Breast epithelium (tissue), 4 donors: Measurements from ENCODE around the gene ADGRL4. TPM values are rescaled to one million over a fixed set of nuclear protein-coding genes. Genes with fewer than 3 reads are reported as not detected.

Experiments
- DNase-seq, 2 donors: peaks; one replicate each; pipeline ENCODE4 v3.0.0-alpha.2; 2019; ENCODE audit warnings: low spot score in 2 of 2
- H3K27ac ChIP-seq, 2 donors: fragments of 200-600 bp; sonication (generic) in 1 of 2; one replicate each; pipeline ENCODE4 v1.5.1; 2016 to 2019; ENCODE audit warnings: mild to moderate bottlenecking in 1 of 2
- H3K27me3 ChIP-seq, 2 donors: fragments of 200-600 bp; sonication (generic) in 1 of 2; one replicate each; pipeline versions ENCODE4 v1.5.1 to v1.6.0; 2017 to 2019; ENCODE audit warnings: control low read depth in 1 of 2, mild to moderate bottlenecking in 1 of 2
- H3K36me3 ChIP-seq: fragments of 200-600 bp; one replicate; pipeline ENCODE4 v1.5.1; 2019
- H3K4me1 ChIP-seq, 2 donors: fragments of 200-600 bp; sonication (generic); one replicate each; pipeline ENCODE4 v1.5.1; 2016 to 2019; ENCODE audit warnings: control low read depth in 1 of 2
- H3K4me3 ChIP-seq, 3 donors: fragments of 200-600 bp; sonication (generic); 1 replicate in 2 of 3; 2 replicates in 1 of 3; pipeline ENCODE4 v1.5.1; 2016 to 2019; ENCODE audit warnings: mild to moderate bottlenecking in 3 of 3, moderate library complexity in 2 of 3
- H3K9me3 ChIP-seq, 2 donors: fragments of 200-600 bp; sonication (generic) in 1 of 2; one replicate each; pipeline ENCODE4 v1.5.1; 2016 to 2019; ENCODE audit warnings: control low read depth in 1 of 2
- CTCF ChIP-seq, 3 donors: fragments of 450-650 bp; IDR thresholded peaks; one replicate each; pipeline ENCODE4 v1.5.1; 2016 to 2017; ENCODE audit warnings: antibody characterized with exemption in 3 of 3, mild to moderate bottlenecking in 3 of 3, moderate library complexity in 3 of 3
- POLR2A ChIP-seq: fragments of 450-650 bp; IDR thresholded peaks from one replicate; pipeline ENCODE4 v1.6.1; 2016; ENCODE audit warnings: antibody characterized with exemption, mild to moderate bottlenecking, moderate library complexity
- POLR2AphosphoS5 ChIP-seq, 3 donors: sonication (generic); formaldehyde crosslinking; IDR thresholded peaks; one replicate each; pipeline ENCODE4 v1.6.1; 2017; ENCODE audit warnings: antibody characterized with exemption in 3 of 3
- intact Hi-C: fragments of 100-400 bp; cut with DNase I; formaldehyde crosslinking; loops from one replicate; pipeline ENCODE4 v1.15.1; 2023; ENCODE audit warnings: low total_unique reads
- total RNA-seq, 3 donors: library from RNA; depleted of rRNA; stranded (reverse); fragments of >200 nt; gene quantifications; one replicate each; pipeline ENCODE4 v1.1.0, GENCODE V29; 2016

Gene ADGRL4
- total RNA-seq, 3 donors from 2014 or later: 21.2 to 74.4 (median 43.4) TPM

DNA sequence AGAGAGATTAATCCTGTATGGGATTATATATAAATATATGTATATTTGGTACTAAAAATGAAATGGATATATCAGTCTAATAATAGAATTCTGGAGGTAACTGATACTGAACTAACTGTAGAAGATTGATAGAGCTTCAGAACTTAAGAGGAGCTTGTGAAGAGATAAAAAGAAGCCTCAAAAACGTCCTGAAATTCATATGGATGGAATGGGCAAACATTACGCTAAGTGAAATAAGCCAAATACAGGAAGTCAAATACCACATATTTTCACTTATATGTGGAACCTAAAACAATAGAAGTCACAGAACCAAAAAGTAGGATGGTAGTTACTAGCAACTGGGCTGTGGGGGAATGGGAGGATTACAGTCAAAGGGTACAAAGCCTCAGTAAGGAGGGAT, 36.0 kb upstream of the ADGRL4 start:
- Histone ChIP-seq H3K4me1 (no peaks in the 10 kb centered on the region), H3K4me3 (no peak overlapping the region), H3K36me3 (no peaks in the 10 kb centered on the region), H3K27me3 (no peaks in the 10 kb centered on the region), H3K27ac (no peak overlapping the region), H3K9me3 (no peaks in the 10 kb centered on the region)
- intact Hi-C loops: no loop called here
- TF ChIP-seq POLR2AphosphoS5 (IDR thresholded peaks at IDR 0.05) (no peak), CTCF (IDR thresholded peaks at IDR 0.05) (no peak), POLR2A (no peak)
- no peak for DNase-seq

- no peak for DNase-seq
- peaks cover 2 to 4% of the 10 kb centered on the region in 2 donors for H3K9me3 ChIP-seq
- no peaks in the 10 kb centered on the region for H3K36me3 ChIP-seq
- no peaks in the 10 kb centered on the region for H3K27me3 ChIP-seq
- intact Hi-C loops: no loop called here
- H3K4me1 ChIP-seq: no peaks in the 10 kb centered on the region
- no peak overlapping the region for H3K4me3 ChIP-seq
- TF ChIP-seq POLR2AphosphoS5 (IDR thresholded peaks at IDR 0.05): no peak
- TF ChIP-seq CTCF (IDR thresholded peaks at IDR 0.05): no peak
- no peak for TF ChIP-seq POLR2A
- H3K27ac ChIP-seq: no peak overlapping the region
Observed at GRCh38 chr1:79042117-79042516, 35.6 kb upstream of the ADGRL4 start.

GRCh38 chr1:79041666-79042065, 35.1 kb upstream of the ADGRL4 start:
- peaks cover 5 to 8% of the 10 kb centered on the region in 2 donors for H3K9me3 ChIP-seq
- no peaks in the 10 kb centered on the region for H3K4me1 ChIP-seq
- no peak overlapping the region for H3K27ac ChIP-seq
- intact Hi-C loops: no loop called here
- no peaks in the 10 kb centered on the region for H3K27me3 ChIP-seq
- TF ChIP-seq POLR2A (no peak), POLR2AphosphoS5 (IDR thresholded peaks at IDR 0.05) (no peak), CTCF (IDR thresholded peaks at IDR 0.05) (no peak)
- DNase-seq: no peak
- no peaks in the 10 kb centered on the region for H3K36me3 ChIP-seq
- H3K4me3 ChIP-seq: no peak overlapping the region

DNA sequence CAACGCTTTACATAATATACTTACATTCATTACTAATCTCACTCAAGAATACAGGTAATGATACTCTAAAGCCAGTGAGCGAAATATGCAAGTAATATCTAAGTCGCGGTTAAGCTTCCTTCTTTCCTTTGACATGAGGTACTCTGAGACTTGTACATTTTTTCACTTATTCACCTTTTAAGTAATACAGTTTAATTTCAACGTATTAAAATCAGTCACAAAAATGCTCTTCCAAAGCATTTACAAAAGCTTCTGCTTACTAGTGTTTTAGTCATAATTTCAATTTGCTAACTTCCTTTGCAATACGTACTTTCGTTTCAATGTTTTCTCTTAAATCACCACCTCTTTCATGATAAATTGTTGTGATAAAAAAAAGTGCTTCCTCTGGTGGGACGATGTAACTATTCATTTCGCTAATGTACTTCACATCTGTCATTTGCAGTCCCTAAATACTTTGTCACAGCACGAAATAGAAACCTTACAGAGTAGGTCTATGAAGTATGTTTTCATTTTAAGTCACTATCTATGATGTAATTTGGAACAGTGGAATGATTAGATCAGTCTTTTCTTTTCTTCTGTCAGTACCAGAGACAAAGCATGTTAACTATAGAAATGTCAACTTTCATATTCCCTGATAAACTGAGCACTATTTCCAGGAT, 34.0 kb upstream of the ADGRL4 start:
- TF ChIP-seq POLR2AphosphoS5 (IDR thresholded peaks at IDR 0.05): no peak
- no peak for TF ChIP-seq CTCF (IDR thresholded peaks at IDR 0.05)
- TF ChIP-seq POLR2A: no peak
- Histone ChIP-seq H3K9me3 (peaks cover 5 to 8% of the 10 kb centered on the region in 2 donors), H3K4me1 (no peaks in the 10 kb centered on the region), H3K4me3 (peak overlapping the region; percentile 8 to 59 (median 22)), H3K27ac (peak overlapping the region in 1 of 2 donors; percentile 12), H3K36me3 (no peaks in the 10 kb centered on the region), H3K27me3 (no peaks in the 10 kb centered on the region)
- DNase-seq: no peak
- intact Hi-C loops: no loop called here

GRCh38 chr1:79037085-79037484, 30.6 kb upstream of the ADGRL4 start:
- no peak for DNase-seq
- H3K36me3 ChIP-seq: no peaks in the 10 kb centered on the region
- TF ChIP-seq POLR2A: no peak
- no peak for TF ChIP-seq CTCF (IDR thresholded peaks at IDR 0.05)
- no peak for TF ChIP-seq POLR2AphosphoS5 (IDR thresholded peaks at IDR 0.05)
- no peaks in the 10 kb centered on the region for H3K4me1 ChIP-seq
- intact Hi-C loops: no loop called here
- H3K9me3 ChIP-seq: peaks cover 5 to 8% of the 10 kb centered on the region in 2 donors
- H3K4me3 ChIP-seq: no peak overlapping the region
- no peak overlapping the region for H3K27ac ChIP-seq
- no peaks in the 10 kb centered on the region for H3K27me3 ChIP-seq
